ENCODE data around the gene CUL9.

GRCh38 chr6:43138267-43138666, 43.7 kb upstream of the CUL9 start:
- TF ChIP-seq CTCF (IDR thresholded peaks at IDR 0.05) (no peak), EZH2 (IDR thresholded peaks at IDR 0.05) (no peak)

Data from neural progenitor cell (in vitro differentiated cells).